ENCODE results near the gene NTN5.

GRCh38 chr19:48713864-48714755 is 41.3 kb upstream of the NTN5 start:
- peak in 3 of 11 experiments; percentile 5 to 39 (median 17) for TF ChIP-seq CTCF (IDR thresholded peaks at IDR 0.05 in 8 of 11, conservative IDR thresholded peaks at IDR 0.05 in 3 of 11)
- TF ChIP-seq POLR2AphosphoS5 (IDR thresholded peaks at IDR 0.05): peak; percentile 67 to 82 (median 79)
